SKM-1 (cell line): Measurements from ENCODE around the gene HS6ST3.
"Not testable (repeated sequence)": the region's sequence is repeated elsewhere in the genome, so short reads cannot be mapped to it uniquely, and the experiment has no call there.

Experiments used
- DNase-seq: peaks from one replicate; lab custom pipeline; 2025; ENCODE audit not compliant: unreplicated experiment; lab: John Stamatoyannopoulos, UW

The HS6ST3 gene

GRCh38 chr13:96091164-96092117 is 1.5 kb downstream of the HS6ST3 start:
- no peak for DNase-seq

- no peak for DNase-seq
Observed at GRCh38 chr13:96093296-96094006, 3.5 kb downstream of the HS6ST3 start.

GRCh38 chr13:96100457-96101220 is 10.7 kb downstream of the HS6ST3 start:
- no peak for DNase-seq

GRCh38 chr13:96104516-96104915 is 14.6 kb downstream of the HS6ST3 start:
- DNase-seq: no peak

GRCh38 chr13:96108072-96108471 is 18.2 kb downstream of the HS6ST3 start:
- not testable (repeated sequence) for DNase-seq

- DNase-seq: no peak
Observed at GRCh38 chr13:96109125-96109524, 19.2 kb downstream of the HS6ST3 start.

GRCh38 chr13:96112936-96113335 is 23.0 kb downstream of the HS6ST3 start:
- DNase-seq: no peak

- not testable (repeated sequence) for DNase-seq
Observed at GRCh38 chr13:96115368-96115767, 25.5 kb downstream of the HS6ST3 start.

GRCh38 chr13:96119921-96120320 is 30.0 kb downstream of the HS6ST3 start:
- DNase-seq: no peak

- DNase-seq: no peak
Observed at GRCh38 chr13:96130818-96131340, 41.0 kb downstream of the HS6ST3 start.

GRCh38 chr13:96141032-96141431 is 51.1 kb downstream of the HS6ST3 start:
- no peak for DNase-seq

GRCh38 chr13:96159725-96160124 is 69.8 kb downstream of the HS6ST3 start:
- DNase-seq: no peak

- DNase-seq: no peak
Observed at GRCh38 chr13:96161141-96161540, 71.2 kb downstream of the HS6ST3 start.

GRCh38 chr13:96165840-96166239 is 75.9 kb downstream of the HS6ST3 start:
- no peak for DNase-seq

GRCh38 chr13:96172066-96172465 is 82.2 kb downstream of the HS6ST3 start:
- no peak for DNase-seq

GRCh38 chr13:96178759-96179158 is 88.9 kb downstream of the HS6ST3 start:
- no peak for DNase-seq

- DNase-seq: no peak
Observed at GRCh38 chr13:96179309-96179708, 89.4 kb downstream of the HS6ST3 start.

GRCh38 chr13:96181911-96182310 is 92.0 kb downstream of the HS6ST3 start:
- no peak for DNase-seq

GRCh38 chr13:96185818-96186217 is 95.9 kb downstream of the HS6ST3 start:
- DNase-seq: no peak

- DNase-seq: no peak
Observed at GRCh38 chr13:96191367-96191766, 101.5 kb downstream of the HS6ST3 start.

- DNase-seq: no peak
Observed at GRCh38 chr13:96193728-96194310, 103.9 kb downstream of the HS6ST3 start.
